Ishikawa (cell line): ENCODE data around the gene SH3RF3.

ENCODE experiments used
- RAD21 ChIP-seq: IDR thresholded peaks from 2 replicates; pipeline ENCODE4 v1.6.1; 2012; ENCODE audit warnings: low read depth
- TAF1 ChIP-seq: IDR thresholded peaks from 2 replicates; pipeline ENCODE4 v1.6.1; 2012; ENCODE audit warnings: low read depth, mild to moderate bottlenecking
- YY1 ChIP-seq: IDR thresholded peaks from 2 replicates; pipeline ENCODE4 v1.6.1; 2012; ENCODE audit warnings: low read depth

DNA sequence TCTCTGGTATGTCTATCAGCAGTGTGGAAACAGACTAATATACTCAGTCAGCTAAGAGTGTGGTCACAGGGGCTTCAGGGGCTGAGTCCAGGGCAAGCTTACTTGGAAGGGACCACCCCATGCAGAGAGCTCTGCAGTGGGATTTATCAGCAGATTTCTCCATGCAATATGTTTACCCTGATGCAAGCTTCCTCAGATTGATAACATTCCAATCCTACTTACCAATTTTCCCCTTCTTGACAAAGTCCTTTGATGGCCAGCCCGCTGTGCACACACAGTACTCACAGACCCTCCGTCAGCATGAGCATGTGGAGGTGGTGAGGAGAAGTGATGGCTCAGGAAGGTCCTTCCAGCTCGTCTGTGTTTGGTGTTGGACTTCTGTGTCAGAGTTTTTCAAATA is 51.8 kb downstream of the SH3RF3 start:
- TF ChIP-seq YY1 = no peak
- no peak for TF ChIP-seq TAF1
- no peak for TF ChIP-seq RAD21
